ENCODE measurements around the gene AP5B1.
"Not testable (repeated sequence)": the region's sequence is repeated elsewhere in the genome, so short reads cannot be mapped to it uniquely, and the experiment has no call there.

Gene AP5B1

GRCh38 chr11:65771589-65772112 lies 9.1 kb downstream of the AP5B1 start:
- no peak for TF ChIP-seq CTCF (conservative IDR thresholded peaks at IDR 0.05; ENCODE audit: low read depth, low read length)
- H3K79me2 ChIP-seq (ENCODE audit: insufficient read depth, low read depth): no peaks in the 10 kb centered on the region
- H3K36me3 ChIP-seq (ENCODE audit: insufficient read depth): no peaks in the 10 kb centered on the region
- no peaks in the 10 kb centered on the region for H4K20me1 ChIP-seq (ENCODE audit: insufficient read depth)
- H3K27ac ChIP-seq: no peak overlapping the region
- no peak overlapping the region for H2AFZ ChIP-seq (ENCODE audit: low read depth)
- no peaks in the 10 kb centered on the region for H3K27me3 ChIP-seq (ENCODE audit: insufficient read depth, low read depth)
- no peak overlapping the region for H3K4me2 ChIP-seq
- no peak overlapping the region for H3K4me3 ChIP-seq (IDR thresholded peaks at IDR 0.05; ENCODE audit: insufficient read depth, low read depth, low read length)
- H3K4me1 ChIP-seq (ENCODE audit: low read depth, poor library complexity, severe bottlenecking): peaks cover 10% of the 10 kb centered on the region
- no peak overlapping the region for H3K9ac ChIP-seq

- no peak for TF ChIP-seq CTCF (conservative IDR thresholded peaks at IDR 0.05; ENCODE audit: low read depth, low read length)
- Histone ChIP-seq H2AFZ (ENCODE audit: low read depth) (no peak overlapping the region), H3K27me3 (ENCODE audit: insufficient read depth, low read depth) (no peaks in the 10 kb centered on the region), H4K20me1 (ENCODE audit: insufficient read depth) (no peaks in the 10 kb centered on the region), H3K36me3 (ENCODE audit: insufficient read depth) (no peaks in the 10 kb centered on the region), H3K27ac (no peak overlapping the region), H3K9ac (no peak overlapping the region), H3K4me1 (ENCODE audit: low read depth, poor library complexity, severe bottlenecking) (peaks cover 16% of the 10 kb centered on the region), H3K4me3 (IDR thresholded peaks at IDR 0.05; ENCODE audit: insufficient read depth, low read depth, low read length) (no peak overlapping the region), H3K4me2 (no peak overlapping the region), H3K79me2 (ENCODE audit: insufficient read depth, low read depth) (no peaks in the 10 kb centered on the region)
Observed at GRCh38 chr11:65770951-65771567, 9.7 kb downstream of the AP5B1 start.

- H3K27ac ChIP-seq; H4K20me1 ChIP-seq (ENCODE audit: insufficient read depth); H3K79me2 ChIP-seq (ENCODE audit: insufficient read depth, low read depth); H3K9ac ChIP-seq; H3K36me3 ChIP-seq (ENCODE audit: insufficient read depth); H3K4me3 ChIP-seq (IDR thresholded peaks at IDR 0.05; ENCODE audit: insufficient read depth, low read depth, low read length); H3K27me3 ChIP-seq (ENCODE audit: insufficient read depth, low read depth); H2AFZ ChIP-seq (ENCODE audit: low read depth); H3K4me2 ChIP-seq: not testable (repeated sequence)
- H3K4me1 ChIP-seq (ENCODE audit: low read depth, poor library complexity, severe bottlenecking): peaks cover 19% of the 10 kb centered on the region
Observed at GRCh38 chr11:65767806-65768205, 13.0 kb downstream of the AP5B1 start.

- no peaks in the 10 kb centered on the region for H4K20me1 ChIP-seq (ENCODE audit: insufficient read depth)
- H3K4me1 ChIP-seq (ENCODE audit: low read depth, poor library complexity, severe bottlenecking): peaks cover 19% of the 10 kb centered on the region
- H3K79me2 ChIP-seq (ENCODE audit: insufficient read depth, low read depth): no peaks in the 10 kb centered on the region
- H3K4me3 ChIP-seq (IDR thresholded peaks at IDR 0.05; ENCODE audit: insufficient read depth, low read depth, low read length): no peak overlapping the region
- no peak overlapping the region for H3K27ac ChIP-seq
- no peaks in the 10 kb centered on the region for H3K27me3 ChIP-seq (ENCODE audit: insufficient read depth, low read depth)
- no peaks in the 10 kb centered on the region for H3K36me3 ChIP-seq (ENCODE audit: insufficient read depth)
- H3K9ac ChIP-seq: no peak overlapping the region
- H3K4me2 ChIP-seq: no peak overlapping the region
- TF ChIP-seq CTCF (conservative IDR thresholded peaks at IDR 0.05; ENCODE audit: low read depth, low read length): no peak
- no peak overlapping the region for H2AFZ ChIP-seq (ENCODE audit: low read depth)
Observed at GRCh38 chr11:65767406-65767805, 13.4 kb downstream of the AP5B1 start.

- H3K9ac ChIP-seq: no peak overlapping the region
- no peak overlapping the region for H2AFZ ChIP-seq (ENCODE audit: low read depth)
- H3K27ac ChIP-seq: peak overlapping the region; percentile 18; the same call in 1 of the 2 replicates
- no peaks in the 10 kb centered on the region for H3K79me2 ChIP-seq (ENCODE audit: insufficient read depth, low read depth)
- H3K36me3 ChIP-seq (ENCODE audit: insufficient read depth): no peaks in the 10 kb centered on the region
- no peaks in the 10 kb centered on the region for H4K20me1 ChIP-seq (ENCODE audit: insufficient read depth)
- TF ChIP-seq CTCF (conservative IDR thresholded peaks at IDR 0.05; ENCODE audit: low read depth, low read length): no peak
- H3K4me2 ChIP-seq: no peak overlapping the region
- peaks cover 19% of the 10 kb centered on the region for H3K4me1 ChIP-seq (ENCODE audit: low read depth, poor library complexity, severe bottlenecking)
- H3K4me3 ChIP-seq (IDR thresholded peaks at IDR 0.05; ENCODE audit: insufficient read depth, low read depth, low read length): no peak overlapping the region
- H3K27me3 ChIP-seq (ENCODE audit: insufficient read depth, low read depth): no peaks in the 10 kb centered on the region
Observed at GRCh38 chr11:65766535-65766934, 14.2 kb downstream of the AP5B1 start.

All from KMS-11 (cell line).